HG02763 (cell line): ENCODE measurements around the gene ADGRL3.

Source experiments
- ATAC-seq: cut with Tn5 transposase; IDR thresholded peaks from one replicate; pipeline ENCODE4 v1.9.1; 2021; ENCODE audit warnings: mild to moderate bottlenecking, moderate library complexity; ENCODE audit not compliant: unreplicated experiment

Gene ADGRL3

DNA sequence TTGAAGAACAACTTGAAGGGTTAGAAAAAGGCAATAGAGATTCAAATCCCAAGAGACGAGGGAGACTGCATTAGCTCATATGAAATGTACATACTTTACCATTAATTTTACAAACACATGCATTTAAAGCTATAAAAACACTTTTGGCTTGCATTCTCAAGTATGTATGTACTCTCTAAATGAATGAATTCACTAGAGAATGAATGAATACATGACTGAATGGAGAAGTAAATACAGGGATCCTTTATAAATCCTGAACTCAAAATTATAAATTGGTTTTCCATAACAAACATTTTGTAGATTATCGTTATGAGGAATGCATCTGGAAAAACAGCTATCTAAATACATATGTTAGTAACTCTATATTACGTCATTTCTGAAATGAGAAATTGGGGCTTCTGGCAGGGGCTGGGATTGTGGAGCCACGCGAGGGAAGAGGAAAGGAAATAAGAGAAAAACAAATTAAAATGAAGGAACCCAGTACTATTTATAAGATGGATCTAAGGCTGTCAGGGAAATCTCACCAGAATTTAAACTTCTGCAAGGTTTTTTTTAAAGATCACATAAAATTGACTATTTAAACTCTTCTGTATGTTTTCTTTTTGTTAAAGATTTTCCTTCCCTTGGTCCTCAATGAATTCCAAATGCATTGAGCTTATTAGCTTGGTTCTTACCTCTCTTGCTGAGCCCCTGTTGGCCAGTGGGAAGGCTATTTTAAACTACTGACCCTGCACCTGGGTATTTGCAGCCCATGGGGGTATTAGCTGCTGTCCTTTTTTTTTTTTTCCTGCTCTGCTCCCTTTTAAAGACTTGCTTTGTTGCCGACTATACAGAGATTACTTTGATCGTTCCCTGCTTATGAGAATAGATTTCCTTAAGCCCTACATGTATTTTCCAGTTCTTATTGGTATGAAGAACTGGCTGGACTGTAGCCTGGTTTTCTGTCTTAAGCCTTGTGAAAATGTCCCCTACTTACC, 207.8 kb downstream of the ADGRL3 start:
- no peak for ATAC-seq

DNA sequence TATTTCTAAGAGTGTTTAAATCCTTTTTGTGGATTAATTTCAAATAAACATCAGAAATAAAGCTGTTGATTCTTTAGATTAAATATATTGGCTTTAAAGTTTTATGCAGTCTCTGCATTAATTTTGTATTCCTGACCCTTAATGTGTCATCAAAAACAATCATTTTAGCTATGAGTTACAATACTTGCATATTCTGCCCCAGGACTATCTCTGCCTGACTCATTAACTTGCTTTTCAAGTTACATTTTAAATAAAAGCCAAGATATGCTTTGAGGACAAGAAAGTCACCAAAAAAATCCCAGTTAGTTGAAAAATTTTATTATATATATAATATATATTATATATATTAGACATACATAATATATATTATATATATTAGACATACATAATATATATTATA, 208.7 kb downstream of the ADGRL3 start:
- no peak for ATAC-seq

DNA sequence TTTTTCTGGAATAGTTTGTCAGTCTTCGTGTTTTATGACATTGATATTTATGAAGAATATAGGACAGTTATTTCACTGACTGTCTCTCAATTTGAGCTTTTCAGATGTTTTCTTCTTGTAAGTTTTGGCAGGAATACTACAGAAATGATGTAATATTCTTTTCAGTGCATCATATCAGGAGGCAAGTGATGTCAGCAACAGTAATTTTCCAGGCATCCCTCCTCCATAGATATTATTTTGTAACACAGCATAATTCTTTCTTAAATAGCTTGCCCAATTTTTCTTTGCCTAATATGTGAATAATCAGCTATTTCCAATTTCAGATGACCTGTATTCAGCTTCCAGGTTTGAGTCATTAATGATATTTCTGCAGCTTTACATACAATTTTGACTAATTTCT, 211.1 kb downstream of the ADGRL3 start:
- no peak for ATAC-seq

DNA sequence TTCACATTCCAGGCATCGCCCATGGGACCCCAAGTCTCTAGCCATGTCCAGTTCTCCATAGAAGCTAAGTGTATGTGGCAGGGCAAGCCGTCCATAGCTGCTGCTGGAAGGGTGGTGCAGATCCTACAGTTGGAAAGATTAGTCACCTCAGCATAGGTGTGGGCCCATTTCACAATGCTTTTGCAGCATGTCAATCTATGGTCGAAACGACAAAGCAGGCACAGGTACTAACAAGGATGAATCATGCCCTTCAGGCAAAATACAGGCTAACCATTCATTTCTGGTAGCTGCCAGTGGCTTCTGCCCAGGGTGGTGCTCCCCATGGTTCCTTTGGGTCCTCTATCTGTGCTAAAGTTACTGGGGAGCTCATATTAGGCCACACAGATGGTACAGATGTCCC, 225.2 kb downstream of the ADGRL3 start:
- ATAC-seq: no peak

DNA sequence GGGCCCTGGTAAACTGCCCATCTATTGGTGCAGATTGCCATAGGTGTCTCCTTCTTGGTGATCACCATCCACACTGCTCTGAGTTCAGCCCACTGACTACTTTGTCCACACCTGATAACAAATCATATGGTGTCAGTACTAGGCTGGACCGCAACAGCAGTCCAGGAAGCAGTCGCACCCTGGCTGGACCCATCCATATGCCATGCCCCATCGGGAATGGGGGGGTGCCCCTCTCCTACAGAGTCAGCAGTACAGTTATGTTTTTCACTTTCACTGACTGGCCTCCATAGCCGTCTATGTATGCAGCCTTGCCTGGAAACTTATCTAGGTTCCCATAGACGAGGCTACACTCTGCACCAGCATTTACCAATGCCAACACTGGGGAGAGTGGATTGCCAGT, 226.1 kb downstream of the ADGRL3 start:
- ATAC-seq: no peak

DNA sequence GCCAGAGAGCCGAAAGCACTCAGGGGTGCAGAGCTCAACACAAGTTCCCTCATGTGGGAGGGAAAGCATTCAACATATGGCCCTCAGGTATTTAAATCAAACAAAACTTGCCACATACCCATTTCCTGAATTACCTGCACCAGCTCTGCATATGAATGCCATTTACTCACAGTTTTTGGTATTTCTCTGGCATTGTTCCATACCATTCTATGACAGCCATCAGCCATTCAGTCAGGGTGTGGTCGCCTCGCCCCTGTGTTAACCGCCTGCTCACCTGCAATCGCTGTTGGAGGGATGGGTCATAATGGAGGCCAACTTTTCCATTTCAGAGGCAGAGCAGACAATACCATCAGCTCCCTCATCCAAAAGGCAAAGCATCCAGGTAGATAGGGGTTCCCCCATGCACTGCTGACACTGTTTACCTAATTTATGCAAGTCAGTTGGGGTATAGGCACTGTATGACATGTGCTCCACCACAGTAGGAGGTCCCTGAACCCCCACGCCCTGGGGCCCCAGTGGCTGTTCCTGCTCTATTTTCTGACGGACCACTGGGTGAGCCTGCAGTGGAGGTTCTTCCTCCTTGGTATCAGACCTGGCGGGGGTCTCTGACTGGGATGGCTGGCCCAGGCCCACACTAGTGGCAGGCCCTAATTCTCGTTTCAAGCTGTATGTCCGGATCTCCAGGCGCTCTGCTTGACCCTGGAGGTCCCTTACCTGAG, 227.1 kb downstream of the ADGRL3 start:
- no peak for ATAC-seq

DNA sequence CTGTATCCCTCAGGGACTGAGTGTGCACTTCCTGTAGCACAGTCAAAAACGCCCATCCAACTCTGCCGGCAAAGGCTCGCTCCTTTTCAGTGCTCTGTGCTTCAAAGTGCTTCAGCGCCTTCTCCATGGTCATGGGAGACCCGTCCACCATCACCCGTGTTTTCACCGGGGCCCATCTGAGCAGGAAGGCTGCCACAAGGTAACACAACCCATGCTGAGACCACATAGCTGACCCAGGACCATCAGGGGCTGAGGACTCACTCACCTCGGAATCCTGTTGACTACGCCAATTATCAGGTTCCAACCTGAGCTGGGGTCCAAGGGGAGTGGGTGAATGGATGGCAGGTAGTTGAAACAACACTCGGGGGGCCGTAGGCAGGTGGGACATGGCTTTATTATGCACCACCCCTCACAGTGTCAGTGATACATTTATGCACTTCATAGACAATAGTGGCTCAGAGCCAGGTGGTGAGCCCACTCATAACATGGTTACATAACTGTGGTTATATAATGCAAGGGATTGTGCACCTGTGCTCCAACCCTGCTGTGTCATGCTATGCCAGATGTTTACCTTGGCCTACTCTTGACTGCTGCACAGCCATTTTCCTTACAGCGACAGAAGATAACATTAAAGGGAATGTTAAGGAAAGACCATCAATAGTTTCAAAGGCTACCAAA, 227.8 kb downstream of the ADGRL3 start:
- ATAC-seq: no peak

DNA sequence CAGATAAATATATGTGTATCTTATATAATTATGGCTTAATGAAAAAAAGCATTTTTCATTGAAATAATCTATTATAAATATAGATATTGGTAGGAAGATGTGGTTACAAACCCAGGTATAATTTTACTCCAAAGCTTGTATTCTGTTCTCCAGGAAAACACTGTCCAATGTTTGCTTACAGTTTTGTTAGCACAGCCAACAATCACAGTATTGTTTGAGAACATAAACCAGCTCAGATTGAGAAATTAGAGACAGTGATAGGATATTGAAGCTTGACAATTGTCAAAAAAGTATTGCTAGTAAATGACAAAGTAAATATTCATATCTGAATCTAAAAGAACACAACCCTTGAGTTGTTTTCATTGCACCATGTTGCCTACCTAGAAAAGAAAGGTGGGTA, 228.8 kb downstream of the ADGRL3 start:
- ATAC-seq: no peak

DNA sequence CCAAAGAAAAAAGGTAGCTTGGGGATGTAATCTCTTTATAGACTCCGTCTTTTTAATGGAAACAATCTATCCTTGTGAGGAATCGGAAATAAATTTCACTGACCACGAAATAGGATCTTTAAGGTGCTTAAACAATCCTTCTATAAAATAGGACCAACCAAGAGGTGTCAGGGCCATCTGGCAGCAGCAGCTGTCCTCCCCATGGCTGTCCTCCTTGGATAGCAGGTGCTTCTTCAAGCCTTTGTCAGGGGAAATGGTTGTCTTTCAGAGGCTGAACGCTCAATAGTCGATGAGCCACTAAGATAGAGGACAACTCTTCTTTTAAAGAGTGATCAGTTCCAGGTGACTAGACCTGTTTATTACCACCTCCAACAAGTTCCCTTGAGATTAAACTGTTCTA, 231.0 kb downstream of the ADGRL3 start:
- ATAC-seq: no peak

DNA sequence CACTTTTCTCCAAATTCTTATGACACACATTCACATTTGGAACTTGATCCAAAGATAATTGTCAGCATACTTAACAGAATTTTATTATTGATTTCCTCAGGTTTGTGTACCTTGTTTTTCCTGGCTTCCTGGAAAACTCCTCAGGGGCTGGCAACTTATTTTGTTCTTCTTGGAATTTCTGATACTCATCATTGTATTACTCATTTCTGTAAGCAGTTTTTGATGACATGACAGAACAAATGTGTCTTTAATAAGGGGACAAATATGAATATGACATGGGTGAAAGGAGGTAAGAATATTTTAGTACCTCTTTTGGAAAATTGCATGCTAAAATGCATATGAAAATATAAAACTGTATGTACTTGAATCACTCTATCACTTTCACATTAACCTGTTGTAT, 237.8 kb downstream of the ADGRL3 start:
- ATAC-seq: no peak

DNA sequence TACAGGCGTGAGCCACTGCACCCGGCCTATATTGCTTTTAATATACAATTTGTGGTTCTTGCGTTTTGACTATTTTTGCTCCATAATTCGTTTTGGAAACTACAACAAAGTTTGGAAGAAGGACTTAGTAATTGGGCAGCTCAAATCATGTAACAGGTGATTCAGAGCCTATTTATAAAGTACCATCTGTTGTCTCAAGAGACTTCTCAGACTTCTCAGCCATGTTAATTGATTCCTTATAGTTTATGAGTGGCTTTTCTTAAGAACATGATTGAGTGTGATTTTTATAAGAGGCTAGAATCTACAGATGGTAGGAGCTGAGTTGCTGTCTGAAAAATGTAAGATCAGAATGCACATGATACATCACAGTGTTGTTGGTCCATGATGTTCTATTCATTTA, 240.2 kb downstream of the ADGRL3 start:
- ATAC-seq: no peak

DNA sequence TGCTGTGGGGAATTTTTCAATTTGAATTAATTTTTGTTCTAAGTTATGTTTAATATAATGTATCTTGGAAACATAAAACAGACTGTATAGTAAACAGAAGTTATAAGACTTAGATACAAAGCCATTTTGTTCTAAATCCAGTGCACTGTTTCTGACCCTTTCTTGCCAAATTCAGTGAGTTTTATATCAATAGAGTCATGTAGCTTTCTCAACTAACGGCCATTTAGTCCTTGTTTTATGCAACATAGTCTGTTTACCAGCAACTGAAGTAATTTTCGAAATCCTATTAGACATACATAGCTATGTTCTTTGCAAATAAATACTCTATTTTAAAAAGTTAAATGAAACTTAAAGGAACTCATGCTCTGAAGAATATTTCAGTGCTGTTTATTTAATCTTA, 242.8 kb downstream of the ADGRL3 start:
- ATAC-seq: no peak

DNA sequence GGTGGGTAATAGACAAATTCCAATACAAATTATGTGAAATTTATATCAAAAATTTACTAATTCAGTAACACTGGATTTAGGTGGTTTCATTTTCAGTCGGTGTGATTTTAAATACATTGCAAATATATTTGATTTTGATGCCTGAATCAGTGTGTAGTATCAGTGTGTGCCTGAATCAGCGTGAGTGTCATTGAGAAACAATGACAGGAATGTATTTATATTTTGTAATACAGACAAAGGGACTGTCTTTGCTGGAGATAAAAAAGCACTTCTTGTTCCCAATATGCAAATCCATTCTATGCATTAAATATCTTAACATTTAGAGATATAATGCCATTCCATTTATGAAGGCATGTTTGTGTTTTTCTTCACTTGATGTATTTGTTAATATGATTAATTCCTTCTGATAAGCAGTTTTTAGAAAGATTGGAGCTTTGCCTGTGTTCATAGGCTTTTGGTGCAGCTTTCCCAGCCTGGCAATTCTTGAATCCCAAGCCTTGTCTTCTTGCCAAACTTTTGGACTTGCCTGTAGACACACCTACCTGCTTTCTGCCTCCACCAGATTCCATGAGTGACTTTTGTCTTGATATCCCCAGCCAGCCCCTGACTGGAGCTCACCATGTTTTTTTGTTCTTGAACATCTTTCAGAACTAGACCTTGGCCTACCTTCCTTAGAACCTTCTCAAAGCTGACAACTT, 243.8 kb downstream of the ADGRL3 start:
- ATAC-seq: no peak

DNA sequence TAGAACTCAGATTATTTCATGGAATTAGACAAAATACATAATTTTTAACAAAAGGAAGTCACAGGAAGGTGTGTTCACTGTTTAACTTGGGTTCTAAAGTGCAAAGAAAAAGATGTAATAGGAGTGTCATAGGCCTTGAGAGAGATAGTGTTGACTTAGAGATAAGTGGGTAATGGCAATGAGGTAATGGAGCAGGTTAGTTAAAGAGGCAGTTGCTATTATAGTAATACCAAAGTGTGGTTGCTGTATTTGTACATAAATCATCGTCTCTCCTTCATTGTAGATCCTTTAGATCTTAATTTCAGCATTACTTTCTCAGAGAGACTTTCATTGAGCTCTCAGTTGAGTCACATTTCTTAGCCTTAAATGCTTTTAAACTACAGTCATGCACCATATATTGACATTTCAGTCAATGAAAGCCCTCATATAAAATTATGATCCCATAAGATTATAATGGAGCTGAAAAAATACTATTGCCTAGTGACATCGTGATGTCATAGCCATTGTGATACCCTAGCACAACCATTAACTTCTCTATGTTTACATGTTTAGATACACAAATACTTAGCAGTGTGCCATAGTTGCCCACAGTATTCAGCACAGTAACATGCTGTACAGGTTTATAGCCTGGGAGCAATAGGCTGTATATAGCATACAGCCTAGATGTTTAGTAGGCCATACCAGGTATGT, 245.4 kb downstream of the ADGRL3 start:
- no peak for ATAC-seq

DNA sequence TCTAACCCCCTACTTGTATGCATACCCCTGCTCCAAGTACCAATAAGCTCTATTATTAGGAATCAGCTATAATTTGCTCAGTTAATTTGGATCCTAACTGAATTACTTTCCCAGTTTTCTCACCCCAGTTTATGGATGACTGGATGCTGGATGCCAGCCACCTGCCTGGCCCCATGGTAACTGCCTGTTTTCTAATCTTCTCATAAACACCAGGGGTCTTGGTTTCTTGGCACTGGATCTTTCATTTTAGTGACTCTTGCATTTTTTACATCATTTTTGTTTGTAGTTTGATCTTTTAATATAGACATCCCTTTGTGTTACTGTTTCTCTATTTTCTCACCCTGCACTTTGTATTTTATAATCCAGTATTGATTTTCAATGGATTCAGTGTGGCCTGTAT, 246.8 kb downstream of the ADGRL3 start:
- no peak for ATAC-seq

DNA sequence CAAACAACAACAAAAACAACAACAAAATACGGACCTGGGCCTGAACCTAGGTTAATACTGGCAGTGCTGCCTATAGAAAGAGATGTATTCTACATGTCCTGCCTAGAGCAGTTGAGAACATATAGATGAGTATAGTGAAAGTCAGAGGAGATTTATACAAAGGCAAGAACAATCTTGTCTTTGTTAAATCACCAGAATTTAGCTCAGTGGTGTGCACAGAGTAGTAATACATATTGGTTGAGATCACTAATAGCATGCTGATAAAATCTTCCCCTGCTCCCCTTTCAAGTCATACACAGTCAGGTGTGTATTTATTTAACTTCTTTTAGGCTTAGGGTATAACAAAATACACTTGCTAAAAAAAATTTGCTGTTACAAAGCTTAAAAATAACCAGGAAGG, 247.8 kb downstream of the ADGRL3 start:
- no peak for ATAC-seq

DNA sequence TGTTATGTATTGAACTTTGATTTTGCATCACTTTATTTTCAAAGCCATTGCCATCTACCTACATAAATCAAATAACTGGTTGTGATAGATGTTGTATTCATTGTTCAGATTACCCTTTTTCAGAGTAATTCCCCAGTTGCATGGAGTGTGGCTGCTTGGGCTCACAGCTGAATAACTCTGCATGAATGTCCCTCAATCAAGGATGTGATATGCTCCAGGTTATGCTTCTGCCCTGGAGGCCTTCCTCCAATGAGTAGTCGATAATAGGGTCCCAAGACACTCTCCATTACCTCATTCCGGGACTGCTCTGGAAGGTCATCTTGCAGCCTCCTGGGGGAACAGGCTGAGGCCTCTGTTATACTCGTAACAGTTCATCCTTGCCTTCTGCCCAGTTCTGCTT, 251.8 kb downstream of the ADGRL3 start:
- no peak for ATAC-seq

DNA sequence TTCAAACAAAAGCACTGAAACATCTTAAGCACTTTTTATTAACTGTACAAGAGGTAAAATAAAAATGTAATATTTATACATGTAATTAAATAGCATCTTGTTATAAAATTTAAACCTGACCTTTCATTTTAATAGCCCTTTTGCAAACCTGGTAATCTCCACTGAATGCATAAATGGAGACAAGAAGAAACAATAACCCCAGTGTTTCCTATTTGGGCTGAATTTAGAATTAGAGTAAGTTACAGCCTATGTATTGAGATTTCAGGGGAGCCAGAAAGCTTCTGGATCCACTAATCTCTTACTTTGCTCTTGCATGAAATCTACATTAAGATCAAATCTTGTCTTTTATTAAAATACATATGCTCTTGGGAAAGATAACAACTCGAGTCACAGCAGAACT, 261.8 kb downstream of the ADGRL3 start:
- no peak for ATAC-seq

DNA sequence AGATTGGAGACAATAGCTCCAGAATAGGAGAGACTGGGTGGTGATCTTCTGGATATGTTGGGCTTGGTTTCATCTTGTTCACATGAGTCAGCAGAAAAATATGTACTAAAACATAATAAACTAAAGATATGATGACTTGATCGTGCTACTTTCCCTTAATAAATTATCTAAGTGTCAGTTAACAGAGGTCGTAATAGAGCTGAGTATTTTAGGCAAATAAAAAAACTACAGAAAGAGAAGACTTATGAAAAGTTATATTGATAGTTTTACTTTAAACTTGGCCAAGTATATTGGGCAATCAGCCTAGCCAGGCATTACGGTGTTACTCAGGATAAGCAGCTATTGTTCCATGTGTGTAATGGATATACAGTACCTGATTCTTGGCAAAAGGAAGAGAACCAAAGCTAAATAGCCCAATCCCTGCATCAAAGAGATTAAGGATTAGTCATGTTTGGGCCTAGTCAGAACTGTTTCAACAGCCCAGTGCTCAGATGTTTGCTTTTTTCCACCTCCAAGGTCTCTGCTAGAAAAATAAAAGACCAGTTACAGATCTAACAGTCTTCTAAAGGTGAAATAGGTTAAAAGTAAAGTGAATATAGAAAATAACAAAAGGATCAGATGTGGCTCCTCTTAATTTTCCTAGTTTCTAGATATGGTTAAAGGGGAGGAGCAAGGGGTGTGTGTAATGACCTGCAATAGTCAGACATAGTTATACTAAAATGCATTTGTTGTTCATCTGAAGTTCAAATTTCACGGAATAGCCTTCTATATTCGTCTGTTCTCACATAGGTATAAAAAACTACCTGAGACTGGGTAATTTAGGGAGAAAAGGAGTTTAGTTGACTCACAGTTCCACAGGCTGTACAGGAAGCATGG, 262.6 kb downstream of the ADGRL3 start:
- ATAC-seq: no peak
